ENCODE measurements around the gene ZBTB12.
"Not testable (repeated sequence)": the region's sequence is repeated elsewhere in the genome, so short reads cannot be mapped to it uniquely, and the experiment has no call there.

ZBTB12 gene

DNA sequence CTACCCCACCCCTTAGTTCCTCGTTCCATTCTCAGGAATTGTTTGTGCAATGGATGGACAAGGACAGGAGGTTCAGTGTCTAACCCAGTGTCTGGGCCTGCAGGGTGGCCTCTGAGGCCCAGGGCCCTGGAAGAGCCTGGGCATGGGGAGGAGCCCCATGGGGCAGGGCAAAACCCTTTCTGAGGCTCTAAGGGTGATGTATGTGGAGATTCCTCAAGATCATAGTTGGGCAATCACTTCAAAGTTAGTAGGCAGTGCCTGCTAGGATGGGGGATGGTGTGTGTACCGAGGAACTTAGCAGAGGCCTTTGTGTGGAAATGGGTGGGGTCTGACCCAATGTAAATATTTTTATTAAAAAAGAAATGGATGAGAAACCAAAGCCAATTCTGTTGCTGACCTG, 18.9 kb upstream of the ZBTB12 start:
- no peak for DNase-seq (ENCODE audit: low read depth in 2 of 2)

DNA sequence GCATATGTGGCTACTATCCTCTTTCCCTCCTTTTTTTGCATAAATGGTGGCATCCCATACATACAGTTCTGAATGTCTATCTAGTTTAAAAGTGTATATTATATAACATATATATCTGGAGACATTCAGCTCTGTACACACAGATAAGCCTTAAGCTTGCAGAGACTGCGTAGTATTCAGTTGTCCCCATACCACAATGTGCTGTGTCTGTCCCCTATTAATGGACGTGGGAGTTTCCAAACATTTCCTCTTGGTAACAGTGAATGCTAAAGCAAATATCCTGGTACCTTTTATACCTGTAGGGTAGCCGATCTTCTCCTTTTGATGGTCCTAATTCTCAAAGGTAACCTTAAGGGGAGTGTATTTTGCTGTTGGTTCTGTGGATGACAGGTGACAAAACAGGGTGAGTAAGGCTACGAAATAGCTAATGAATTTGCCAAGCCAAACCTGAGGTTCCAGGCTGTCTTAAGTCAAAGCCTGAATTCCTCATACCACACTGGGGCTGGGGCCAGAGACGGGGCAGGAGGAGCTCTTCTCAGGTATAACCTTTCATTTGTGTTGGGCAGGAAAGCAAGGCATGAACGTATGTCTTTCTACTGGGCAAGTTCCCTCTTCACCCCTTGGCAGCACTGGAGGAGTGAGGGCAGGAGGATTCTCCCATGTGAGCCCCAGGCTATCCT, 17.9 kb upstream of the ZBTB12 start:
- no peak for DNase-seq (ENCODE audit: low read depth in 2 of 2)

DNA sequence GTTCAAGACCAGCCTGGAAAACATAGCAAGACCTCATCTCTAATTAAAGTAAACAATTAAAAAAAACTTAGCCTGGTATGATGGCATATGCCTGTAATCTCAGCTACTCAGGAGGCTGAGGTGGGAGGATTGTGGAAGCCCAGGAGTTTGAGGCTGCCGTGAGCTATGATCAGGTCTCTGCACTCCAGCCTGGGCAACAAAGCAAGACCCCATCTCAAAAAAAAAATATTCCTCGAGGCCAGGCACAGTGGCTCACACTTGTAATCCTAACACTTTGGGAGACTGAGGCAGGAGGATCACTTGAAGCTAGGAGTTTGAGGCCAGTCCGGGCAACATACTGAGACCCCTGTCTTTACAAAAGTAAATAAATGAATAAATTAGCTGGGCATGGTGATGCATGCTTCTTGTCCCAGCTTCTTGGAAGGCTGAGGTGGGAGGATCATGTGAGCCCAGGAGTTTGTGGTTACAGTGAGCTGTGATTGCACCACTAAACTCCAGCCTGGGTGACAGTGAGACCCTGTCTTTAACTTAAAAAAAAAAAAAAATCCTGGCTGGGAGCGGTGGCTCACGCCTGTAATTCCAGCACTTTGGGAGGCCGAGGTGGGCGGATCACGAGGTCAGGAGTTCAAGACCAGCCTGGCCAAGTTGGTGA, 16.3 kb upstream of the ZBTB12 start:
- no peak for DNase-seq (ENCODE audit: low read depth in 2 of 2)

DNA sequence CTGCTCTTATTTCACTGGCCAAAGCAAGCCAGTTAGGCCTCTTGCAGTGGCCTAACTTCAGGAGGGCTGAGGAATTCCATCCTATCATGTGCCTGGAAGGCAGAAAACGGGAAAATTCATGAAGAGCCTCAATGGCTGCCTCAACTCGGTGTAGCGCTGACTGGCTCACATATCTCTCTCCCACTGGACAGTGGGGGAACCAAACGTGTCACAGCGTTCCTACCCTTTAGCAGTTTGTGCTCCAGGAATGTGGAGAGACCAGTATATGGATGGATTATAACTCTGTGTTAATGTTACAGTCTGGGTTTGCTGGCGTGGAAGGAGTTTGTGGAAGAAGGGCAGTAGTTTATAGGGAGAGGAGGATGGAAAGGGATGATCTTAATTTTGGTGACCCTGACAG, 13.9 kb upstream of the ZBTB12 start:
- DNase-seq (ENCODE audit: low read depth in 2 of 2): no peak

DNA sequence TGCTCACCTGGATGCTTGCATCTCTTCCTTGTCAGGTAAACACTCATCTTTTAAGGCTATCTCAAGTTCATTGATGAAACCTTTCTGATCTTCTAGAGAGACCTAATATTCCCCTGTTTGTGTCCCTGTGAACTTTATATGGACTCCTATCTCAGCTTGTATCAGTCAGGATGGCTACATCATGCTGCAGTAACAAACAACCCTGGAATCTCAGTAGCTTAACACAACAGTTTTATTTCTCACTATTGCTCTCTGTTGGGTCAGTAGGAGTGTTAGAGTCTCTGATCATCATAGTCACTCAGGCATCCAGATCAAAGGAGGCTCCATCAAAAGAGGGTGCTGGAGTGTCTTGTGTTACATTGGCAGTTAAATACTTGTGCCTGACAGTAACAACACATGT, 13.5 kb upstream of the ZBTB12 start:
- DNase-seq (ENCODE audit: low read depth in 2 of 2): no peak

DNA sequence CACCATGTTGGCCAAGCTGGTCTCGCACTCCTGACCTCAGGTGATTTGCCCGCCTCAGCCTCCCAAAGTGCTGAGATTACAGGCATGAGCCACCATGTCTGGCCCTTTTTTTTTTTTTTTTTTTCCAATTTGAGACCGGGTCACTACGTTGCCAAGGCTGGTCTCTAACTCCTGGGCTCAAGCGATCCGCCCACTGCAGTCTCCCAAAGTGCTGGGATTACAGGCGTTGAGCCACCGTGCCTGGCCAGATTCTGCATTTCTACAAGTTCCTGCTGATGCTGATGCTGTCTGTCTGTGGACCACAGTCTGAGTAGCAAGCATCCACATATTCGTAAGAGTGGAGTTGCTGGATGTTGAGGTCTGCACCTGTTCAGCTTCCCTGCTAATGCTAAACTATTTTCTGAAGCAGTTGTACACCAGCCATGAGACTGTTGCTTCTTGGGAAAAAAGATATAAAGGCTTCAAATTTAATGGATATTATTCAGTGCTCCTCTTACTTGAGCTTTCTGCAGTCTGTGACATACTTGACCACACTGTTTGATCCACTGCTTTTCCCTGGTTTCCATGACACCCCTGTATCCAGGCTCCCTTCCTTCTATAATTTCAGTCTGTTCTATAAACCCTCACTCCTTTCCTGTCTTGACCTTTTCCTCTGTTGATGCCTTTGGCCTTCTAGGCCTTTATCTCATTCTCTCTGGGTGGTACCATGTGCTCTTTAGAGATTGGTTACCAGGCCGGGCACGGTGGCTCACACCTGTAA, 10.1 kb upstream of the ZBTB12 start:
- no peak for DNase-seq (ENCODE audit: low read depth in 2 of 2)

DNA sequence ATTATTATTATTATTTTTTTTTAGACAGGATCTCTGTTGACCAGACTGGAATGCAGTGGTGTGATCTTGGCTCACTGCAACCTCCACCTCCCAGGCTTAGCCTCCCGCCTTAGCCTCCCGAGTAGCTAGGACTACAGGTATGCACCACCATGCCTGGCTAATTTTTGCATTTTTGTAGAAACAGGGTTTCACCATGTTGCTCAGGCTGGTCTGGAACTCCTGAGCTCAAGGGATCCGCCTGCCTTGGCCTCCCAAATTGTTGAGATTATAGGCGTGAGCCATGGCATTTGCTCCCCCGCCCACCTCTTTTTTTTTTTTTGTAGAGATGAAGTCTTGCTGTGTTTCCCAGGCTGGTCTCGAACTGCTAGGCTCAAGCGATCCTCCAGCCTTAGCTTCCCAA, 7.4 kb upstream of the ZBTB12 start:
- DNase-seq (ENCODE audit: low read depth in 2 of 2): not testable (repeated sequence)

DNA sequence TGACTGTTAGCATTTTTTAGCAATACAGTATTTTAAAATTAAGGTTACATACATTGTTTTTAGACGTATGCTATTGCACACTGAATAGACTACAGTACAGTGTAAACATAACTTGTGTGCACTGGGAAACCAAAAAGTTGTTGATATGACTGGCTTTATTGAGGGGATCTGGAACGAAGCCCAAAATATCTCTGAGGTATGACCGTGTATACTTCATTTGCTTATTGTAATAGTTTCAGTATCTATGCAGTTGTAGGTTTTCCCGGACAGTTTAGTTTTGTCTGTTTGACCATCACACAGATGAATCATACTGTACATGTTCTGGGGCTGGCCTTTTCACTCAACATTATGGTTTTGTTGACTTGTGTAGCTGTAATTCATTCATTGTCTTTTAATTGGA, 6.9 kb upstream of the ZBTB12 start:
- no peak for DNase-seq (ENCODE audit: low read depth in 2 of 2)

DNA sequence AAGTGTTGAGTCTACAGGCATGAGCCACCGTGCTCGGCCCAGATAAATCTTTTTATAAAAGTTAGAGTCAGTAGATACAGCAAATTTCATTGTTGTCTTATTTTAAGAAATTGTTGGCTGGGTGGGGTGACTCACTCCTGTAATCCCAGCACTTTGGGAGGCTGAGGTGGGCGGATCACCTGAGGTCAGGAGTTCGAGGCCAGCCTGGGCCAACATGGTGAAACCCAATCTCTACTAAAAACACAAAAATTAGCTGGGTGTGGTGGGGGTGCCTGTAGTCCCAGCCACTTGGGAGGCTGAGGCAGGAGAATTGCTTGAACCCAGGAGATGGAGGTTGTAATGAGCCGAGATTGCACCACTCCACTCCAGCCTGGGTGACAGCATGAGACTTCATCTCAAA, 6.4 kb upstream of the ZBTB12 start:
- not testable (repeated sequence) for DNase-seq (ENCODE audit: low read depth in 2 of 2)

DNA sequence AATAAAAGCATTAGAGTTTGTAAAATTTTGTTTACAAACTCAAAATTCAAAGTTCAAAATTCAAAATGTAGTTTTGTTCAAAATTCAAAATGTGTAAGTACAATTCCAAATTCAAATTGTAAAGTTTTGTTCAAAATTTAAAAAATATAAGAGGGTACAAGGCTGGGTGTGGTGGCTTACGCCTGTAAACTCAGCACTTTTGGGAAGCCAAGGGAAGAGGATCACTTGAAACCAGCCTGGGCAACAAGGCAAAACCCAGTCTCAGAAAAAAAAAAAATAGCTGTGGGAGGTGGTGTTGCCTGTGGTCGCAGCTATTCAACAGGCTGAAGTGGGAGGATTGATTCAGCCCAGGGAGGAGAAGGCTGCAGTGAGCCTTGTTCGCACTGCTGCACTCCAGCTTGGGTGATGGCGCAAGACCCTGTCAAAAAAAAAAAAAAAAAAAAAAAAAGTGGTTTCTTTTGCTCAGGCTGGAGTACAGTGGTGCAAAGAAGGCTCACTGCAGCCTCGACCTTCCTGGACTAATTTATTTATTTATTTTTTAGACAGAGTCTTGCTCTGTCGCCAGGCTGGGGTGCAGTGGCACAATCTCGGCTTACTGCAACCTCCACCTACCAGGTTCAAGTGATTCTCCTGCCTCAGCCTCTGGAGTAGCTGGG, 5.4 kb upstream of the ZBTB12 start:
- no peak for DNase-seq (ENCODE audit: low read depth in 2 of 2)

DNA sequence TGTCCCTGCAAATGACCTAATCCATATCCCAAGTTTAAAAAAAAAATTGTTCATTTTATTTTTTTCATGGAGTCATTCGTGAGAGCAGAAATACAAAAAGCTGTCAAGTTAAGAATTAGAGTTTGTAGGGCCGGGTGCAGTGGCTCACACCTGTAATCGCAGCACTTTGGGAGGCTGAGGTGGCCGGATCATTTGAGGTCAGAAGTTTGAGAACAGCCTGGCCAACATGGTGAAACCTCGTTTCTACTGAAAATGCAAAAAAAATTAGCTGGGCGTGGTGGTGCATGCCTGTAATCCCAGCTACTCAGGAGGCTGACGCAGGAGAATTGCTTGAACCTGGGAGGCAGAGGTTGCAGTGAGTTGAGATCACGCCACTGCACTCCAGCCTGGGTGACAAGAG, 4.8 kb upstream of the ZBTB12 start:
- not testable (repeated sequence) for DNase-seq (ENCODE audit: low read depth in 2 of 2)

DNA sequence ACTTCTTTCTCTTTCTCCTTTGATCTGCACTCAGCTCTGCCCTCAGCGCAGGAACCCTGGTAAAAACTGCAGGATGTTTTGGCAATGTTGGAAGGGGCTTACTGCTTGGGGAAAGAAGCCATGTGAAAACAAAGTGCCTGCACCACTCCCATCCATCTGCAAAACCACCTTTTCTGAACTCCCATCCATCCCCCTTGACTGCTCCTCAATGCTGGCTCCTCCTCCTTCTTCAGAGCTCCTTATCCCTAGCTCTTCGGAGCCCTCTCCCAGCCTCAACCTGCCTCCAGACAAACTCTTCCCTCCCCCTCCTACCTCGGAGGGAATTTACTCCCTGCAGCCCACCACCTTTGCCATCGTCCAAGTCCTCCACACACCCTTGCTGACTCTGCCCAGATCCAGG, 4.2 kb upstream of the ZBTB12 start:
- DNase-seq (ENCODE audit: low read depth in 2 of 2): no peak

DNA sequence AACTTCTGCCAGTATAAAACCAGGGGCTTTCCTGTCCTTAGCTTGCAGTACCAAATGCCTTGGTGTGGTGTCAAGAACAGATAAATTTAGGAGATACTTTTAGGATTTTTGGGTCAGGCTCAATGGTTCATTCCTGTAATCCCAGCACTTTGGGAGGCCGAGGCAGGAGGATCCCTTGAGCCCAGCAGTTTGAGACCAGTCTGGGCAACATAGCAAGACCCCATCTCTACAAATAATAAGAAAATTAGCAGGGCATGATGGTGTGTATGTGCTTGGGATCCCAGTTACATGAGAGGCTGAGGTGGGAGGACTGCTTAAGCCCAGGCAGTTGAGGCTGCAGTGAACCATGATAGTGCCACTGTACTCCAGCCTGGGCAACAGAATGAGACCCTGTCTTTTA, 3.2 kb upstream of the ZBTB12 start:
- DNase-seq (ENCODE audit: low read depth in 2 of 2): no peak

DNA sequence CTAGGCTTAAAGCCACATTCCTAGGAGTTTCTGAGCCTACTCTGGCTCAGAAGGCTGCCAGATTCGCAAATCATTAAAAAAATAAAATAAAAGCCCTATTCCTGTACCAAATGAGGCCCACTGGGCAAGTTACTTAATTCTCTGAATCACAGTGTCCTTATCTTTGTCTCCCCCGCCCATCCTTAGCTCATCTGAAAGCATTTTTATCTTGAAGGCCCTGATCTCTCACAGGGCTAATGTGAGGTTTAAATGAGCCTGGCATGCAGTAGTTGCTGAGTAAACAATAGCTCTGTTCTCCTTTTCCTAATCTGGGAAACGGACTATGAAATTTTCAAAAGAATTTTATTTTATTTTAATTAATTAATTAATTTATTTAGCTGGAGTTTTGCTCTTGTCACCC, 2.1 kb upstream of the ZBTB12 start:
- DNase-seq (ENCODE audit: low read depth in 2 of 2): no peak

DNA sequence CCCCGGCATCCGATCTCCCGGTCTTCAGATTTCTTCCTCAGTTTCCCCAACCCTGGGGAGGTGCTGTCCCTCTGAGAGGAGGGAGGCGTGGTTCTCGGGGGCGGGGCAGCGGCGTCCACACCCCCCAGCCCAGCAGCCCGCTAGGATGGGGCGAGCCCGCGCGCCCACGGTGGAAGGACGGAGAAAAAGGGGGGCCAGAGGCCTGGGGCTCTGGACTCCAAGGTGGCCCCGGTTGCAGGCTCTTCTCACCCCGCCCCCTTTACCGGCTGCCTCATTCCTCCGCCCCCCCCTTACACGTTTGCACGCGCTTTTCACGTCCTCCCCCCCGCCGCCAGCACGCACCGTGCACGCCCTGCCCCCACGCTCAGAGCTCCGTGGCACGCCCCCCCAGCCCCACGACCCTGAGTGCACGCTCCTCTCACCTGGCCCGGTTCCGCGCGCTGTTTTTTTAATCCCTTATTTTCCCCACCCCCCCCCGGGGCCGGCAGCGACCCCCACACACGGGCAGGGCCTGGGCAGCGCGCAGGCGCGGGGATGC, 402 bp downstream of the ZBTB12 start:
- peak; percentile 46 to 57 for DNase-seq (ENCODE audit: low read depth in 2 of 2)

DNA sequence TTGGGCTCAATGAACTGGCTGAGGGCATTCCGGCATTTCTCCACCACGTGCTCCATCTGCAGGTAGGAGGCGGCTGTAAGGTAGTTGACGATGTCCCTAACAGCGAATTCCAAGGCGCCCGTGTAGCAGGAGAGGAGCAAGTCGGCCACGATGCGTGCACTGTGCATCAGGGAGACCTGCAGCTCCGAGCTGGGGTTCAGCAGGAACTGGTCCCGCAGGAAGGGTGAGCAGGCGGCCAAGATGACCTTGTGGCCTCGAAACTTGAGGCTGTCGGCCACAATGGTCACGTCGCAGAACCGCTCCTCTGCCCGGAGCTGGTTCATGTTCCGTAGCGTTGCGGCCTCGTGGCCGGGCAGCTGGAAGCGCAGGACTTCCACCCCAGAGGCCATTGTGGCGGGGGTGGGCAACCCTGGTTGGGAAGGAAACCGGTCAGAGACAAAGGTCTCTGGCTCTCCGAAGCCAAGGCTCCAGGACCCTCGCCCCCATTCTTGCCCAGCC, 920 bp downstream of the ZBTB12 start:
- DNase-seq (ENCODE audit: low read depth in 2 of 2): no peak

DNA sequence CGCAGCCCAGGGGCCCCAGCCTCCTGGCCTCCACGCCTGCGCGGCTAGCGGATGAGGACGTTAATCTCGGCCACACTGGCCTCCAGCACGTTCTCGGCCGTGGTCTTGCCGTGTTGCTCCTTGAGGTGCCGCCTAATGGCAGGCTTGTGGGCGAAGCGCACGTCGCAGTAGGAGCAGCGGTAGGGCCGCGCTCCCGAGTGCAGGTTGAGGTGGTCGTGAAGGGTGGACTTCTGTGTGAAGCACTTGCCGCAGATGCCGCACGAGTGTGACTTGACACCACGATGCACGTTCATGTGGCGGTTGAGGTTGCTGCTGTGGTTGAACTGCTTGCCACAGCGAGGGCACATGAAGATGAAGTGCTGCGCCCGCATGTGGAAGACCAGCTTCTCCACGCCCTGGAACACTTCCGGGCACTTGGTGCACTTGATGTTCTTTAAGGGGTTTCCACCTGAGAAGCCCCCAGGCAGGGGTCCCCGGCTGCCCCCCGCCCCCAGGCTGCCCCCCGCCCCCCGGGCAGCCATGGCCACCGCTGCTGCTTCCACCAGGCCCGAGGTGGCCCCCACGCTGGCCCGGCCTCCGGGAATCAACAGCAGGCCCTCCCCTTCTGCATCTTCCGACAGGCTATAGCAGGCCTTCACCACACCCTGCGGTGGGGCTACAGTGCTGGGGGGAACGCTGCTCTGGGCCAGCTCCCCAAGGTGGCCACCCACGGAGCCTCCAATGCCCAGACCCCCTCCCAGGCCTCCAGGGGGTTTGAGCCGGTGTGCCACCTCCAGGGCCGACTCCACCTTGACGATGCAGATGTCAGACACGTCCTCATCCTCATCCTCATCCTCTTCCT, 1.8 kb downstream of the ZBTB12 start:
- no peak for DNase-seq (ENCODE audit: low read depth in 2 of 2)

DNA sequence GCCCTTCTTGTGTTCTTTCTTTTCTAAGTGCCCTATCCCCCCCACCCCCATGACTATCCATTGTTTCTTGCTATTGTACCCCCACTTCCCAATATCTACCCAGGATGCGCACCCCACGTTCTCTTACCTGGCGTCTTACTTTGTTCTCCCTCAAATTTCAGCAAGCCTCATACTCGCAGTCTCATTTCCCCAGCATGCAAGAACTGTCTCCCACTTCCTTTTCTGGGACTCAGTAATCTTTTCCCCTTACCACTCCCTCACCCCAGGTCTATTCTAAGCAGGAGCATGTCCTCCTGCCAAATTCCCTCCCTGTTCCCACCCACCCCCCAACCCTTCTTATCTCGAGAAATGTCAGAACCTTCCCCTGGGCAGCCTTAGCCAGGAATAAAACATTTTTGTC, 2.7 kb downstream of the ZBTB12 start:
- no peak for DNase-seq (ENCODE audit: low read depth in 2 of 2)

DNA sequence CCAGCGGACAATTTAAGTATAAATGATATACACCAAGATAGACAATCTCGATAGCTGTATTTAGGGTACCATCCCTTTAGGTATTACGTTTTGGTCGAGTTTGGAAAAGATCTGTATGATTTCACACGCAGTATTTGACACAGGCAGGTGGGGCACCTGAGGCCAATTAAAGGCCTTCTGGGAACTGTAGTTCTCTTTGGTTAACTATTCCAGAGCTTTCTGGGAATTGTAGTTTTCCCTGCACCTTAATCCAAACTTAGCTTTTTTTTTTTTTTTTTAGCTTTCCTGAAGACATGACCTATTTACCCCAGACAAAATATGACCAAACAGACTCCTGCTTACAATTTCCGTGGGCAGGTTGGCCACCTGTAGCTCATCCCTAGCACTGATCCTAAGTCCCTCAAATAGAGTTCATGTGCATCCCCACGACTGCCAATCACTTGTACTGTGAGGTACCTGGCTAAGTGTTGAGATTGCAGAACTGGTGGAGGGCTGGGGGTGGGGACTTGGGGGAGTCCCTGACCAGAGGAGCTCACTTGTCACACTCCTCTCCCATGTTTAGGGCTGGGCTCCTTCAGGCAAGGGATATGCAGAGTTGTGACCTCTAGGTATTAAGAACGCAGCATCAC, 3.4 kb downstream of the ZBTB12 start:
- no peak for DNase-seq (ENCODE audit: low read depth in 2 of 2)

DNA sequence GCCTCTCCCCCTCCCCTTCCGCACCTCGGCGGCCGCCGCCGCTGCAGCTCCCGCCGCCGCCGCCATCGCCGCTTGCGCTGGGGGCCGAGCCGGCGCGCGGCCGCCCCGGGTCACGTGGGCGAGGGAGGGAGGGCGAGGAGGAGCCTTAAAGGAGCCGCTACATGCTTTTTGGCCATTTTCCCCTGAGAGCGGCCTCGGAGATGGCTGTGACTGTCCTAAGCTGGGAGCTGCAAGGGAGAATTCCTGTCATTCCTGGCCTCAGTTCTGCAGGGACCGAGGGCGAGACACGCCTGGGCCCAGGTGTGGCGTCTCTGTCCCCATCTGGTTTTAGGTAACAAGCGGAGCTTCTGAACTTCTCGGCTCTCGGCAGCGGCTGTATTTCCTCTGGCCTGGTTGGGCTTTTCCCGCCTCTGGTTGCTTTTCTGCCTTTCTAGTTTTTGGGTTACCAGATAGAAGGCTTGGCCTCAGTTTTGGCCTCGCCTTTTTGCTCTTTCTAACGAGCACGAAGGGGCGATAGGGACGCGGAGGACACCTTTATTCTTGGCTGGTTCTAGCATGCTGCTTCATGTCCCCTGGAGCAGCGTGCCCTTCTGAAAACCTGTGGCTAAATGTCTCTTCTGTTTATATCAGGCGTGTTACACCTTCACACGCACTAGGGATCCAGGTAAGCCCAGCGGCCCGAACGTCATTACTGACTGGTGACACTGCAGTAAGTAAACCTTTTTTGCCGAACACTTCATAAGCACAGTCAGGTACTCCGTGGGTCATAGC, 4.1 kb downstream of the ZBTB12 start, which contains the start of gene EHMT2:
Gene EHMT2, minus strand, starts transcription at position 87 of the 771 bp plus-strand sequence. Its CDS starts 21 bp downstream, at position 66.
- peak; percentile 66 to 67 for DNase-seq (ENCODE audit: low read depth in 2 of 2)
